ENCODE measurements around the gene SEC16B. TPM values are rescaled to one million over a fixed set of nuclear protein-coding genes. Genes with fewer than 3 reads are reported as not detected.

The SEC16B gene
- polyA plus RNA-seq, 1 experiment, result 1.5 TPM

- POLR2A ChIA-PET, result no interaction called here
- no peak for TF ChIP-seq CTCF (IDR thresholded peaks at IDR 0.05; ENCODE audit: insufficient read depth, low read depth, low read length)
- H3K4me3 ChIP-seq (ENCODE audit: low read depth, low read length), result no peak overlapping the region
- no peaks in the 10 kb centered on the region; the same call in 1 of the 2 replicates for H3K36me3 ChIP-seq (ENCODE audit: control insufficient read depth, insufficient read depth, low read length)
- CTCF ChIA-PET, result interaction anchor here (0.9 to 2.0 kb wide), 2 partner anchors 14 to 1034 kb away, joined by 3 to 12 read pairs; no protein-coding TSS in a partner anchor
- DNase-seq (ENCODE audit: low read depth), result no peak
- H3K27me3 ChIP-seq (ENCODE audit: control insufficient read depth, insufficient read depth, low read length), result no peaks in the 10 kb centered on the region
Observed at GRCh38 chr1:177932123-177932522, 37.7 kb downstream of the SEC16B start.

GRCh38 chr1:177928952-177929351 lies 40.9 kb downstream of the SEC16B start:
- TF ChIP-seq CTCF (IDR thresholded peaks at IDR 0.05; ENCODE audit: insufficient read depth, low read depth, low read length), result no peak
- no peaks in the 10 kb centered on the region for H3K27me3 ChIP-seq (ENCODE audit: control insufficient read depth, insufficient read depth, low read length)
- DNase-seq (ENCODE audit: low read depth), result no peak
- CTCF ChIA-PET, result interaction anchor here (1.1 to 7.4 kb wide), 5 partner anchors 11 to 23 kb away, joined by 3 to 47 read pairs (median 8); no protein-coding TSS in a partner anchor
- no peak overlapping the region for H3K4me3 ChIP-seq (ENCODE audit: low read depth, low read length)
- POLR2A ChIA-PET, result no interaction called here
- no peaks in the 10 kb centered on the region; the same call in 1 of the 2 replicates for H3K36me3 ChIP-seq (ENCODE audit: control insufficient read depth, insufficient read depth, low read length)

- DNase-seq (ENCODE audit: low read depth), result no peak
- H3K36me3 ChIP-seq (ENCODE audit: control insufficient read depth, insufficient read depth, low read length), result no peaks in the 10 kb centered on the region; the same call in 1 of the 2 replicates
- no peaks in the 10 kb centered on the region for H3K27me3 ChIP-seq (ENCODE audit: control insufficient read depth, insufficient read depth, low read length)
- ChIA-PET CTCF (interaction anchor here (1.0 to 7.4 kb wide), 4 partner anchors 11 to 20 kb away, joined by 3 to 47 read pairs (median 24); no protein-coding TSS in a partner anchor), POLR2A (no interaction called here)
- peak; percentile 43 for TF ChIP-seq CTCF (IDR thresholded peaks at IDR 0.05; ENCODE audit: insufficient read depth, low read depth, low read length)
- no peak overlapping the region for H3K4me3 ChIP-seq (ENCODE audit: low read depth, low read length)
Observed at GRCh38 chr1:177928194-177928593, 41.7 kb downstream of the SEC16B start.

GRCh38 chr1:177927021-177927596 lies 42.7 kb downstream of the SEC16B start:
- peak; percentile 93 for DNase-seq (ENCODE audit: low read depth)
- ChIA-PET POLR2A (no interaction called here), CTCF (interaction anchor here (1.5 to 7.4 kb wide), 6 partner anchors 12 to 147 kb away, joined by 3 to 47 read pairs (median 10); no protein-coding TSS in a partner anchor)
- Histone ChIP-seq H3K4me3 (ENCODE audit: low read depth, low read length) (no peak overlapping the region), H3K36me3 (ENCODE audit: control insufficient read depth, insufficient read depth, low read length) (no peaks in the 10 kb centered on the region; the same call in 1 of the 2 replicates), H3K27me3 (ENCODE audit: control insufficient read depth, insufficient read depth, low read length) (no peaks in the 10 kb centered on the region)
- TF ChIP-seq CTCF (IDR thresholded peaks at IDR 0.05; ENCODE audit: insufficient read depth, low read depth, low read length), result no peak

GRCh38 chr1:177926201-177926600 lies 43.7 kb downstream of the SEC16B start:
- ChIA-PET CTCF (interaction anchor here (1.5 to 7.4 kb wide), 6 partner anchors 11 to 147 kb away, joined by 3 to 47 read pairs (median 10); no protein-coding TSS in a partner anchor), POLR2A (interaction anchor here (0.5 kb wide), 1 partner anchor 342 kb away, joined by 3 read pairs; no protein-coding TSS in a partner anchor)
- Histone ChIP-seq H3K4me3 (ENCODE audit: low read depth, low read length) (no peak overlapping the region), H3K27me3 (ENCODE audit: control insufficient read depth, insufficient read depth, low read length) (no peaks in the 10 kb centered on the region), H3K36me3 (ENCODE audit: control insufficient read depth, insufficient read depth, low read length) (no peaks in the 10 kb centered on the region)
- DNase-seq (ENCODE audit: low read depth), result no peak
- TF ChIP-seq CTCF (IDR thresholded peaks at IDR 0.05; ENCODE audit: insufficient read depth, low read depth, low read length), result no peak

All from BJ (cell line).